LNCaP clone FGC (cell line): ENCODE results near the gene RABL2B.

ENCODE experiments used
- DNase-seq: peaks from one replicate; pipeline ENCODE4 v3.0.0-alpha.2; 2011; ENCODE audit warnings: low read depth
- H3K4me3 ChIP-seq: 2 replicates; pipeline ENCODE4 v1.5.1; 2011; ENCODE audit warnings: mild to moderate bottlenecking, low read depth, low read length, control low read depth
- TF ChIP-seq, protein P1 (sequence below): IDR thresholded peaks from 2 replicates; pipeline ENCODE4 v1.5.1; 2012; ENCODE audit warnings: mild to moderate bottlenecking; ENCODE audit not compliant: control insufficient read depth, insufficient read depth; ENCODE audit errors: extremely low read depth

The RABL2B gene

DNA sequence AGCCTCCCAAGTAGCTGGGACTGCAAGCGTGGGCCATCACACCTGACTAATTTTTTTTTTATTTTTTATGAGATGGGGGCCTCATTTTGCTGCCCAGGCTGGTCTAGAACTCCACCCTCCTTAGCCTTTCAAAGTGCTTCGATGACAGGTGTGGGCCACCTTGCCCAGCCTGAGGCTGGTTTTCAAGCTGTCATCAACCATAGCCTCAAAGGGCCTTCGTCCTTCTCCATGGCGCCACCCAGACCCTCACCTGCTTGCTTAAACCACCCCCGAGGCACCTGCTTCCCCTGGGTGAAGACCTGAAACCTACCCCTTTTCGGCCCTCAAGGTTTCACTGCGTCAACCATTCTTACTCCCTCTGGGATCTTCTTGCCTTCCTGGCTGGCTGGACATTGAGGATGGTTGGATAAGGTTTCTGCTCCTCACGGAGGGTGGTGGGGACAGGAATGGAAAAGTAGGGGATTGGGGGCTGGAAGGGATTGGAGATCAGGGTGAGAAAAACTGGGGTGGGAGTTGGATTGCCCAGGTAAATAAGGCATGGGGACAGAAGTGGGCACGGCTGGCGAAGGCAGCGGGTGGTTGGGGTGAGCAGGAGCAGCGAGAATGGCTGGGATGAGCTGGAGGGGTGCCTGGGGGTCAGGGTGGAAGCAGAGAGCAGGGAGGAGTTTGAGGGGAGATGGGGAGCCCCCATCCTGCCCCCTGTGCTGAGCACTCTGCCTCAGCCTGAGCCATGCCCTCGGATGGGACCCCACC lies 48.3 kb downstream of the RABL2B start:
- TF ChIP-seq, protein P1, sequence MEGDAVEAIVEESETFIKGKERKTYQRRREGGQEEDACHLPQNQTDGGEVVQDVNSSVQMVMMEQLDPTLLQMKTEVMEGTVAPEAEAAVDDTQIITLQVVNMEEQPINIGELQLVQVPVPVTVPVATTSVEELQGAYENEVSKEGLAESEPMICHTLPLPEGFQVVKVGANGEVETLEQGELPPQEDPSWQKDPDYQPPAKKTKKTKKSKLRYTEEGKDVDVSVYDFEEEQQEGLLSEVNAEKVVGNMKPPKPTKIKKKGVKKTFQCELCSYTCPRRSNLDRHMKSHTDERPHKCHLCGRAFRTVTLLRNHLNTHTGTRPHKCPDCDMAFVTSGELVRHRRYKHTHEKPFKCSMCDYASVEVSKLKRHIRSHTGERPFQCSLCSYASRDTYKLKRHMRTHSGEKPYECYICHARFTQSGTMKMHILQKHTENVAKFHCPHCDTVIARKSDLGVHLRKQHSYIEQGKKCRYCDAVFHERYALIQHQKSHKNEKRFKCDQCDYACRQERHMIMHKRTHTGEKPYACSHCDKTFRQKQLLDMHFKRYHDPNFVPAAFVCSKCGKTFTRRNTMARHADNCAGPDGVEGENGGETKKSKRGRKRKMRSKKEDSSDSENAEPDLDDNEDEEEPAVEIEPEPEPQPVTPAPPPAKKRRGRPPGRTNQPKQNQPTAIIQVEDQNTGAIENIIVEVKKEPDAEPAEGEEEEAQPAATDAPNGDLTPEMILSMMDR, result no peak
- no peak overlapping the region for H3K4me3 ChIP-seq
- no peak for DNase-seq

DNA sequence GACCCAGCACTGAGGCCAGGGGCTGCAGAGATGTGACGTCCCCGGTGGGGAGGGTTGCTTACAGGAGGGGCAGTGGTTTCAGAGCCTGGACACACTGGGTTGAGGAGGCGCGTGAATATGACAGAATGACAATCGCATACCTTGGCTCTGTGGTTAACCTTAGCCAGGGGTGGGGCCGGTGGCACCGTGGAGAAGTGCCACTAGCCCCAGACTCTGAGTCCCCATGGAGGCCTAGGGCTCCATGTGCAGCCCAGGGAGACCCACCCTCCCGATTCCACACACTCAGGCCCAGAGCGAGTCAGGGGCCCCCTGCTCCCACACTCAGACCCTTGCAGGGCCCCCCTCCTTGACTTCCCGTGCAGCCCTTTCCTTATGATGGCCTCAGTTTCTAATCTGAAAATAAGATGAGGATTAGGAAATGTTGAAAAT lies 49.1 kb downstream of the RABL2B start:
- no peak overlapping the region for H3K4me3 ChIP-seq
- no peak for DNase-seq
- TF ChIP-seq, protein P1, result no peak

DNA sequence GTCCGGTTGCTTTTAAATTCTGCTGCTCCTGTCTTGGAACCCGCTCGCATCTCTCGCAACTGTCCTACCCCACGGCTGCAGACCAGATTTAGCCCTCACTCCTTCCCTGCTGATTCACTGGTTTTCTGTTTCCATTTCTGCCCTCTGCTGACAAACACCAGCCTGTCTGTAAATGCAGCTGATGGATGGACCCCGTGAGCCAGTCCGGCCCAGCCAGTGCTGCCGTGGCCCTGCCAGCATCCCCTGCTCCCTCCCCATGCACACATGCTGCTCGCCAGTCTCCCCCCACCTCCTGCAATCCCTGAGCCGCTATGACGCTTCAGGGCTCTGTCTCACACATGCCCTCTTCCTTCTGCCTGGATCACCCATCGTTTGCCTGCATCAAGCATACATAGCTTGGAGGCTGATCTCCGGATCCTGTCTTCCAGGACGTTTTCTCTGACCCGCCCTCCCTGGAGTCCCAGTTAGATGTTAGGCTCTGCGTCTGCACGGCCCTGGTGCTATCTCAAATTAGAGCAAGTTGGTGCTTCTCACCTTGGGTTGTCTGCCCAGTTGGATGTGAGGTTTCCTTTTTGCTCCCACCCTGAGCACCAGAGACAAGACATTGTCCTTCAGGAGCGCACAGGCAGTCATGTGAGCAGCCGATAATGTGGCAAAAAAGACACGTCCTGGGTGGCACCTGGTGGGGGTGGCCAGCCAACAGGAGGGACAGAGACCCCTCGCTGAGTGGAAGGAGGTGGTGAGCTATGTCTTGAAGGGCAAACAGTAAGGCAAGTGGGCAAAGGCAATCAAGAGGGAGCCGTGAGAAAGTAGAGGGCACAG lies 49.7 kb downstream of the RABL2B start:
- no peak for DNase-seq
- TF ChIP-seq, protein P1, result no peak
- no peak overlapping the region for H3K4me3 ChIP-seq

DNA sequence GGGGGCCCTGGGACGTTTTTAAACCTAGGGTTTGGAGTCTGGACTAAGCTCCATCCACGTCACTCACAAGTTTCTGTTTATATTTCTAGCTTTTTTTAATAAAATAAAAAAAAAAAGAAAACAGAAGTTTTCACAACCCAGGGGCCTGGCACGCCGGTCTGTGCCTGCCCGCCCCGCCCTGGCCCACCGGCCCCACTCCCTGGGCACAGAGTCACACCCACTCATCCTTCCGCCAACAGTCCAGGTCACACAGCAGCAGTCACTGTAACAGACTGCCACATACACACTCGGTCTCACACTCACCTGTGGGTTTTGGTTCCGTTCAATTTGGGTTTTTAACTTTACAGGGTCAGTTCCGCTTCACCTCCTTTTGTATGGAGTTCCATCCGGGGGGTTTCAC lies 50.8 kb downstream of the RABL2B start:
- TF ChIP-seq, protein P1, result no peak
- H3K4me3 ChIP-seq, result no peak overlapping the region
- DNase-seq, result no peak

DNA sequence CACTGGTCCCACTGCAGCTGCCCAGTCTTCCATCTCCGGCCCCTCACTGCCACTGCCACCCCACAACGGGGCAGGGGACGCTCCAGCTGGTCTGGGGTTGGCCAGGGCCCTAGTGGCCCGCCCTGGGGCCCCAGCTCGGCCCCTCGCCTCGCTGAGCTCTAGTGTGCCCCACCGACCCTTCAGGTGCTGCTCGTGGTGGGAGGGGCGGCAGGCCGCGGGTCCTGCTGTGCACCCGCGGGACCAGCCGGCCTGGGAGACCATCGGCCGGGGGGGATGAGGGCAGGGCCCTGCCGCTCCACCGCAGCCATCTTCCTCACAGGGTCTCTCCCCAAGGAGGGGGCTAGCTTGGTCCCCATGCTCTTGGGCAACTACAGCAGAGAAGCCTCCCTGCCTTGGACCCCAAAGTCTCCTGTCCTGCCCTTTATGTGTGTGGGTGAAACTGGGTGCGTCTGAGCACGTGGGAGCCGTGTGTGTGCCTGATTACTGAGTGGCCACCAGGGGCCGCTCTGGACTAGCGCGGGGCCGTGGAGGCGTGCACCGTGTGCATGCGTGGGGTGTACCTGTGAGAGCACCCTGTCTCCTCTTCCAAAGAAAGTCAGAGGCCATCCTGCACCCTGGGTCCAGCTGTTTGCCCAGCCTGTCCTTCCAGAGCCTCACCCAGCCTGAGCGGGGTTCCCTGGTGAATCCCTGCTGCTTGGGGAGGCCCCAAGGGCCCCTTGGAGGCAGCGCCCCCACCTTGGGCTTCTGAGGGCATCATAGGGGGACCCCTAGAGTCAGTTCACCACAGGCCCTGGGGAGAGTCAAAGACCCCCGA lies 51.4 kb downstream of the RABL2B start:
- peak; percentile 2 for DNase-seq
- no peak overlapping the region for H3K4me3 ChIP-seq
- TF ChIP-seq, protein P1, result peak; percentile 92

DNA sequence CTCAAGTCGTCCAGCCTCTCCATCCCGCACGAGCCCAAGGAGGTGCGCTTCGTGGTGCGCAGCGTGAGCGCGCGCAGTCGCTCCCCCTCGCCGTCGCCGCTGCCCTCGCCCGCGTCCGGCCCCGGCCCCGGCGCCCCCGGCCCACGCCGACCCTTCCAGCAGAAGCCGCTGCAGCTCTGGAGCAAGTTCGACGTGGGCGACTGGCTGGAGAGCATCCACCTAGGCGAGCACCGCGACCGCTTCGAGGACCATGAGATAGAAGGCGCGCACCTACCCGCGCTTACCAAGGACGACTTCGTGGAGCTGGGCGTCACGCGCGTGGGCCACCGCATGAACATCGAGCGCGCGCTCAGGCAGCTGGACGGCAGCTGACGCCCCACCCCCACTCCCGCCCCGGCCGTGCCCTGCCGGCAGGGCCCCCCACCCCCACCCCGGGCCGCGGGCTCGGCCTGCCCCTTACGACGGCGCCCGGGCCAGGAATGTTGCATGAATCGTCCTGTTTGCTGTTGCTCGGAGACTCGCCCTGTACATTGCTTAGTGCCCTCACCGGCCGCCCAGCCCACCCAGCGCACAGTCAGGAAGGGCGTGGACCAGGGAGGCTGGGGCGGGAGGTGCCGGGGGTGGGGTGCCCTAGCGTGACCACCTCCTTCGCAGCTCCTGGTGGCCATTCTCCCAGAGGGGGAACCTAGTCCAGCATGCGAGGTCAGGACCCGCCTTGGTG lies 52.3 kb downstream of the RABL2B start:
- no peak for DNase-seq
- no peak overlapping the region for H3K4me3 ChIP-seq
- TF ChIP-seq, protein P1, result no peak
